IMR-90 (cell line): ENCODE data around the gene MNT. TPM values are rescaled to one million over a fixed set of nuclear protein-coding genes. Genes with fewer than 3 reads are reported as not detected.

Experiments used
- ATAC-seq: fragments of 200-7000 bp; cut with Tn5 transposase; 2 replicates; pipeline ENCODE4 v1.9.1; 2020; ENCODE audit warnings: low read depth, mild to moderate bottlenecking, moderate library complexity
- BruUV-seq: library from RNA; stranded (reverse); fragments of 400-500 nt; replicated peaks from 2 replicates; lab custom pipeline; 2021; lab: Mats Ljungman, UMichigan
- CTCF ChIA-PET: fragments of 300-600 bp; formaldehyde crosslinking; extraction: SDS; loops from one replicate; lab custom pipeline; 2021; ENCODE audit warnings: antibody characterized with exemption; lab: Yijun Ruan, JAX
- POLR2A ChIA-PET: fragments of 300-600 bp; sonication (Branson Sonifier 250); formaldehyde crosslinking; loops from one replicate; lab custom pipeline; 2022; ENCODE audit warnings: antibody characterized with exemption; ENCODE audit not compliant: unreplicated experiment; lab: Charles Lee
- DNase-seq: peaks from one replicate; pipeline ENCODE4 v3.0.0; 2013
- H2AFZ ChIP-seq: replicated peaks from 2 replicates; pipeline ENCODE3; 2013; ENCODE audit warnings: low read length, mild to moderate bottlenecking; ENCODE audit not compliant: poor library complexity
- H2AK5ac ChIP-seq: 2 replicates; pipeline ENCODE4 v1.6.1; 2013; ENCODE audit warnings: low read depth, low read length, inconsistent platforms
- H2AK9ac ChIP-seq: replicated peaks from 2 replicates; pipeline ENCODE3; 2013; ENCODE audit warnings: mild to moderate bottlenecking, low read depth, low read length, moderate library complexity; ENCODE audit not compliant: poor library complexity
- H2BK120ac ChIP-seq: 2 replicates; pipeline ENCODE4 v1.6.1; 2013; ENCODE audit warnings: low read depth, low read length, inconsistent platforms
- H2BK15ac ChIP-seq: 3 replicates; pipeline ENCODE4 v1.6.1; 2013; ENCODE audit warnings: low read depth, low read length, inconsistent platforms
- H2BK20ac ChIP-seq: 2 replicates; pipeline ENCODE4 v1.6.1; 2013; ENCODE audit warnings: low read depth, mild to moderate bottlenecking, inconsistent platforms, low read length, moderate library complexity
- H2BK5ac ChIP-seq: 2 replicates; pipeline ENCODE4 v1.6.1; 2013; ENCODE audit warnings: mild to moderate bottlenecking, low read depth, low read length, inconsistent platforms; ENCODE audit not compliant: poor library complexity, severe bottlenecking
- H3K14ac ChIP-seq: replicated peaks from 2 replicates; pipeline ENCODE4 v1.6.1; 2013; ENCODE audit warnings: low read depth, low read length, inconsistent platforms
- H3K18ac ChIP-seq: 2 replicates; pipeline ENCODE4 v1.6.1; 2013; ENCODE audit warnings: low read depth, low read length, control low read depth
- H3K23ac ChIP-seq: 2 replicates; pipeline ENCODE4 v1.6.1; 2013; ENCODE audit warnings: low read depth, low read length, inconsistent platforms
- H3K27ac ChIP-seq: 2 replicates; pipeline ENCODE4 v1.5.1; 2013; ENCODE audit warnings: mild to moderate bottlenecking, control low read depth, low read length; ENCODE audit not compliant: insufficient read depth
- H3K27me3 ChIP-seq: 2 replicates; pipeline ENCODE4 v1.6.1; 2013; ENCODE audit warnings: low read length; ENCODE audit not compliant: control insufficient read depth, insufficient read depth
- H3K36me3 ChIP-seq: 2 replicates; pipeline ENCODE4 v1.6.1; 2013; ENCODE audit warnings: low read length, mixed read lengths; ENCODE audit not compliant: control insufficient read depth, insufficient read depth
- H3K4ac ChIP-seq: 2 replicates; pipeline ENCODE4 v1.6.1; 2013; ENCODE audit warnings: low read depth, low read length, inconsistent platforms
- H3K4me1 ChIP-seq: 2 replicates; pipeline ENCODE4 v1.6.1; 2013; ENCODE audit warnings: low read length, mixed read lengths; ENCODE audit not compliant: control insufficient read depth, insufficient read depth
- H3K4me2 ChIP-seq: 2 replicates; pipeline ENCODE4 v1.6.1; 2013; ENCODE audit warnings: low read depth, mild to moderate bottlenecking, control low read depth, low read length, moderate library complexity
- H3K4me3 ChIP-seq: 2 replicates; pipeline ENCODE4 v1.5.1; 2013; ENCODE audit warnings: low read depth, mild to moderate bottlenecking, control low read depth, low read length, moderate library complexity; ENCODE audit not compliant: insufficient read depth
- H3K56ac ChIP-seq: 2 replicates; pipeline ENCODE4 v1.6.1; 2013; ENCODE audit warnings: low read length, inconsistent platforms; ENCODE audit not compliant: insufficient read depth; ENCODE audit errors: extremely low read depth
- H3K79me1 ChIP-seq, 2 experiments: 2 replicates each; pipeline ENCODE4 v1.6.1; 2013; ENCODE audit warnings: low read length in 2 of 2, inconsistent platforms in 1 of 2, low read depth in 1 of 2
- H3K9ac ChIP-seq: 2 replicates; pipeline ENCODE4 v1.6.1; 2013; ENCODE audit warnings: low read depth, low read length, control low read depth
- H3K9me1 ChIP-seq: 2 replicates; pipeline ENCODE4 v1.6.1; 2013; ENCODE audit warnings: low read length, inconsistent platforms; ENCODE audit not compliant: insufficient read depth
- H3K9me3 ChIP-seq: 2 replicates; pipeline ENCODE4 v1.6.1; 2013; ENCODE audit warnings: low read length; ENCODE audit not compliant: control insufficient read depth, insufficient read depth
- H4K20me1 ChIP-seq: 2 replicates; pipeline ENCODE4 v1.6.1; 2013; ENCODE audit warnings: low read length, inconsistent platforms; ENCODE audit not compliant: insufficient read depth
- H4K5ac ChIP-seq: 2 replicates; pipeline ENCODE4 v1.6.1; 2013; ENCODE audit warnings: mild to moderate bottlenecking, low read depth, low read length, control low read depth
- H4K8ac ChIP-seq, 2 experiments: 2 replicates each; pipeline ENCODE4 v1.6.1; 2013; ENCODE audit warnings: low read depth in 2 of 2, low read length in 2 of 2, control low read depth in 1 of 2, inconsistent platforms in 1 of 2
- H4K91ac ChIP-seq: 2 replicates; pipeline ENCODE4 v1.6.1; 2013; ENCODE audit warnings: low read depth, low read length, inconsistent platforms; ENCODE audit not compliant: insufficient read depth
- BHLHE40 ChIP-seq: fragments of 150-350 bp; IDR thresholded peaks from 2 replicates; pipeline ENCODE4 v1.6.1; 2016; ENCODE audit warnings: mild to moderate bottlenecking, low read depth, low read length
- CEBPB ChIP-seq: IDR thresholded peaks from 2 replicates; pipeline ENCODE4 v1.6.1; 2012; ENCODE audit warnings: low read depth, low read length, improper control_type of control experiment
- CHD1 ChIP-seq: IDR thresholded peaks from 2 replicates; pipeline ENCODE4 v1.6.1; 2012; ENCODE audit warnings: low read depth, low read length, improper control_type of control experiment
- ELK1 ChIP-seq: fragments of 150-350 bp; IDR thresholded peaks from 2 replicates; pipeline ENCODE4 v1.6.1; 2016; ENCODE audit warnings: low read depth, mild to moderate bottlenecking, low read length, moderate library complexity, borderline replicate concordance
- FOS ChIP-seq: fragments of 150-350 bp; IDR thresholded peaks from 2 replicates; pipeline ENCODE4 v1.6.1; 2016; ENCODE audit warnings: low read depth, low read length
- MAZ ChIP-seq: IDR thresholded peaks from 2 replicates; pipeline ENCODE4 v1.6.1; 2012; ENCODE audit warnings: low read depth, mild to moderate bottlenecking, low read length, improper control_type of control experiment, moderate library complexity, borderline replicate concordance
- MXI1 ChIP-seq: IDR thresholded peaks from 2 replicates; pipeline ENCODE4 v1.6.1; 2012; ENCODE audit warnings: low read depth, mild to moderate bottlenecking, low read length, moderate library complexity, borderline replicate concordance
- NFE2L2 ChIP-seq: fragments of 150-350 bp; IDR thresholded peaks from 2 replicates; pipeline ENCODE4 v1.6.1; 2016; ENCODE audit warnings: low read depth, mild to moderate bottlenecking, low read length
- RCOR1 ChIP-seq: IDR thresholded peaks from 2 replicates; pipeline ENCODE4 v1.6.1; 2012; ENCODE audit warnings: mild to moderate bottlenecking, low read length, improper control_type of control experiment; ENCODE audit not compliant: insufficient replicate concordance
- RFX5 ChIP-seq: IDR thresholded peaks from 2 replicates; pipeline ENCODE4 v1.8.0; 2012; ENCODE audit warnings: low read depth, mild to moderate bottlenecking, low read length, moderate library complexity
- SMC3 ChIP-seq: fragments of 150-350 bp; IDR thresholded peaks from 2 replicates; pipeline ENCODE4 v1.6.1; 2016; ENCODE audit warnings: low read depth, mild to moderate bottlenecking, antibody characterized with exemption, low read length, moderate library complexity
- WGBS, 2 experiments: methylation state at CpG; one replicate each; pipeline versions ENCODE4 v1.1.5 to v1.1.7; 2013; ENCODE audit warnings: missing lambda C conversion rate in 2 of 2; ENCODE audit not compliant: insufficient read length in 1 of 2; ENCODE audit errors: extremely low coverage in 2 of 2; 5-methylcytosine and 5-hydroxymethylcytosine counted together
- dilution Hi-C: fragments of 300-500 bp; cut with HindIII; formaldehyde crosslinking; loops from one replicate; pipeline ENCODE4 v1.14.3; 2018; ENCODE audit warnings: low sequenced_read_pairs; ENCODE audit not compliant: unreplicated experiment
- in situ Hi-C: fragments of 300-500 bp; cut with MboI; formaldehyde crosslinking; loops from 3 replicates; pipeline ENCODE4 v1.14.3; 2019; ENCODE audit warnings: low sequenced_read_pairs, inconsistent platforms, mixed read lengths
- intact Hi-C: fragments of 100-400 bp; cut with micrococcal nuclease; formaldehyde crosslinking; loops from 2 replicates; pipeline ENCODE4 v1.10.0; 2022
- polyA plus RNA-seq, 3 experiments: library from polyadenylated mRNA; depleted of rRNA; stranded (reverse); fragments of >200 nt; gene quantifications; 2 replicates each; pipeline ENCODE4 v1.2.3, GENCODE V29; 2012; ENCODE audit warnings: low replicate concordance in 1 of 3
- total RNA-seq: library from RNA; depleted of rRNA; stranded (reverse); fragments of >200 nt; gene quantifications from 2 replicates; pipeline ENCODE4 v1.2.3, GENCODE V29; 2012
- TF ChIP-seq, protein P1 (sequence below): conservative IDR thresholded peaks from 2 replicates; pipeline ENCODE4 v1.5.1; 2012; ENCODE audit warnings: mild to moderate bottlenecking, low read depth, low read length, improper control_type of control experiment

The MNT gene
- total and polyA plus RNA-seq, 2 of the 4 experiments (the other 2 are of a cell fraction): 1.4 to 8.3 TPM

- no peak for TF ChIP-seq MAZ
These were observed 19.8 kb downstream of the MNT start (continued) for GRCh38 chr17:2380950-2381649.

GRCh38 chr17:2380226-2380922, 20.5 kb downstream of the MNT start:
- no peak overlapping the region; a peak in 1 of 4 replicates for H4K8ac ChIP-seq
- ChIA-PET CTCF (interaction anchor here (1.4 kb wide), 1 partner anchor 36 kb away, joined by 5 read pairs; no protein-coding TSS in a partner anchor), POLR2A (no interaction called here)
- WGBS, 2 experiments: 86% methylated on average over 5 of the region's 16 CpGs; no CpG with 5 or more reads in 1 of the 2 experiments
- no peak overlapping the region for H3K4ac ChIP-seq
- H3K36me3 ChIP-seq: peaks cover 52% of the 10 kb centered on the region
- H2AK9ac ChIP-seq: peak overlapping the region; percentile 44
- dilution Hi-C loops (no loop called here), intact Hi-C loops (no loop called here), in situ Hi-C loops (no loop called here)
- peaks cover 2% of the 10 kb centered on the region; the same call in 1 of the 2 replicates for H3K4me1 ChIP-seq
- H3K18ac ChIP-seq: no peak overlapping the region
- no peaks in the 10 kb centered on the region for H3K27me3 ChIP-seq
- H2BK20ac ChIP-seq: no peak overlapping the region
- no peak overlapping the region for H4K5ac ChIP-seq
- 0 out of 2 replicates have a peak, but pooled peaks cover 3% of the 10 kb centered on the region for H3K9me1 ChIP-seq
- peaks cover 3% of the 10 kb centered on the region; the same call in 1 of the 2 replicates for H4K20me1 ChIP-seq
- peaks cover 0 to 3% of the 10 kb centered on the region in 2 experiments; a peak in 1 of 4 replicates for H3K79me1 ChIP-seq
- H4K91ac ChIP-seq: no peak overlapping the region
- H3K56ac ChIP-seq: no peak overlapping the region
- no peak overlapping the region for H2AFZ ChIP-seq
- H2BK5ac ChIP-seq: no peak overlapping the region
- no peak overlapping the region for H3K27ac ChIP-seq
- no peak overlapping the region for H3K23ac ChIP-seq
- DNase-seq (no peak), ATAC-seq (peak; percentile 3; the same call in 1 of the 2 replicates)
- no peak overlapping the region for H3K4me3 ChIP-seq
- no peak overlapping the region for H3K14ac ChIP-seq
- BruUV-seq: TSS peak; percentile 68
- no peak overlapping the region for H2BK120ac ChIP-seq
- H3K9me3 ChIP-seq: no peaks in the 10 kb centered on the region
- no peak overlapping the region for H2AK5ac ChIP-seq
- H2BK15ac ChIP-seq: no peak overlapping the region
- no peak overlapping the region for H3K4me2 ChIP-seq
- H3K9ac ChIP-seq: no peak overlapping the region
- no peak for TF ChIP-seq RFX5
- TF ChIP-seq CHD1: no peak
- TF ChIP-seq BHLHE40: no peak
- TF ChIP-seq NFE2L2: no peak
- no peak for TF ChIP-seq SMC3
- no peak for TF ChIP-seq CEBPB
- no peak for TF ChIP-seq RCOR1
- TF ChIP-seq MXI1: no peak
- TF ChIP-seq, protein P1, sequence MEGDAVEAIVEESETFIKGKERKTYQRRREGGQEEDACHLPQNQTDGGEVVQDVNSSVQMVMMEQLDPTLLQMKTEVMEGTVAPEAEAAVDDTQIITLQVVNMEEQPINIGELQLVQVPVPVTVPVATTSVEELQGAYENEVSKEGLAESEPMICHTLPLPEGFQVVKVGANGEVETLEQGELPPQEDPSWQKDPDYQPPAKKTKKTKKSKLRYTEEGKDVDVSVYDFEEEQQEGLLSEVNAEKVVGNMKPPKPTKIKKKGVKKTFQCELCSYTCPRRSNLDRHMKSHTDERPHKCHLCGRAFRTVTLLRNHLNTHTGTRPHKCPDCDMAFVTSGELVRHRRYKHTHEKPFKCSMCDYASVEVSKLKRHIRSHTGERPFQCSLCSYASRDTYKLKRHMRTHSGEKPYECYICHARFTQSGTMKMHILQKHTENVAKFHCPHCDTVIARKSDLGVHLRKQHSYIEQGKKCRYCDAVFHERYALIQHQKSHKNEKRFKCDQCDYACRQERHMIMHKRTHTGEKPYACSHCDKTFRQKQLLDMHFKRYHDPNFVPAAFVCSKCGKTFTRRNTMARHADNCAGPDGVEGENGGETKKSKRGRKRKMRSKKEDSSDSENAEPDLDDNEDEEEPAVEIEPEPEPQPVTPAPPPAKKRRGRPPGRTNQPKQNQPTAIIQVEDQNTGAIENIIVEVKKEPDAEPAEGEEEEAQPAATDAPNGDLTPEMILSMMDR: no peak
- no peak for TF ChIP-seq ELK1
- TF ChIP-seq FOS: no peak
